SK-N-MC (cell line): ENCODE results near the gene SERPINA4.

ENCODE experiments used
- EZH2 ChIP-seq: fragments of 200-600 bp; sonication (generic); IDR thresholded peaks from one replicate; pipeline ENCODE4 v1.6.1; 2017; ENCODE audit warnings: antibody characterized with exemption
- POLR2AphosphoS5 ChIP-seq: IDR thresholded peaks from 2 replicates; pipeline ENCODE4 v1.6.1; 2012; ENCODE audit warnings: mild to moderate bottlenecking, low read depth, low read length, borderline replicate concordance

DNA sequence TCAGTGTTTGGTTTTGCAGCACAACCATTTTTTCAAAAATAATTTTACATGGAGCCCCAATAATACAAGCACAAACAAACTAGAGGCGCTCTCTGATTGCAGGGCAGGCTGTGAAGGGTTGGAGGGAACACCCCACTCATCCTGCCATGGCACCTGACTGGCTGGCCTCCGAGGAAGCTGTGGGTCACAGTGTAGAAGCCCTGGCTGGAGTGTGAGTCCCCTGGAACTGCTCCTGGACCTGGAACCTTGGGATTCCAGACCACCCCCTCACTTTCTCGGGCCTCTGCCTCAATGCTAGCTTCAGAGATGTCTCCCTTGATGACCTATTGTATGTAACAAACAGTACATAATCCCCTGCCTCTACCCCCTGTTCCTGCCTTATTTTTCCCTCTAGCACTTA lies 37.1 kb upstream of the SERPINA4 start:
- TF ChIP-seq EZH2, result no peak
- TF ChIP-seq POLR2AphosphoS5, result no peak
